Activated T-cell treated with anti-CD3 and anti-CD28 coated beads, Interleukin-2, amount 50 U/mL, for 4 hours (primary cell): ENCODE data around the gene LPCAT4. TPM values are rescaled to one million over a fixed set of nuclear protein-coding genes. Genes with fewer than 3 reads are reported as not detected.
"Not testable (repeated sequence)": the region's sequence is repeated elsewhere in the genome, so short reads cannot be mapped to it uniquely, and the experiment has no call there.

Experiments used
- ATAC-seq, 2 donors: fragments of 200-7000 bp; cut with Tn5 transposase; one replicate each; pipeline ENCODE4 v1.10.0; 2021
- DNase-seq: peaks from one replicate; pipeline ENCODE4 v3.0.0-alpha.2; 2020
- H3K27me3 Mint-ChIP-seq: one replicate; pipeline ENCODE4 v1.8.0; 2021; ENCODE audit warnings: low read depth, mixed read lengths
- H3K36me3 Mint-ChIP-seq: one replicate; pipeline ENCODE4 v1.8.0; 2022; ENCODE audit warnings: mixed read lengths; ENCODE audit not compliant: insufficient read depth
- H3K4me1 Mint-ChIP-seq: one replicate; pipeline ENCODE4 v1.8.0; 2021; ENCODE audit warnings: low read depth, mixed read lengths
- H3K4me3 Mint-ChIP-seq: one replicate; pipeline ENCODE4 v1.8.0; 2021; ENCODE audit warnings: mild to moderate bottlenecking, moderate library complexity, mixed read lengths
- H3K9me3 Mint-ChIP-seq: one replicate; pipeline ENCODE4 v1.8.0; 2021; ENCODE audit warnings: mixed read lengths
- total RNA-seq, 3 donors: library from RNA; stranded (reverse); gene quantifications; one replicate each; pipeline ENCODE4 v1.2.1, GENCODE V29; 2021

Gene LPCAT4
- total RNA-seq, 3 donors from 2014 or later: 28.7 to 38.8 (median 31.1) TPM

GRCh38 chr15:34354286-34354685 is 12.7 kb downstream of the LPCAT4 start:
- Mint-ChIP-seq H3K4me1 (no peaks in the 10 kb centered on the region), H3K4me3 (no peak overlapping the region), H3K9me3 (no peaks in the 10 kb centered on the region), H3K27me3 (no peaks in the 10 kb centered on the region), H3K36me3 (peaks cover 6% of the 10 kb centered on the region)
- ATAC-seq (no peak), DNase-seq (no peak)

GRCh38 chr15:34353627-34354026 is 13.4 kb downstream of the LPCAT4 start:
- ATAC-seq: no peak
- DNase-seq: no peak
- no peaks in the 10 kb centered on the region for H3K4me1 Mint-ChIP-seq
- no peaks in the 10 kb centered on the region for H3K9me3 Mint-ChIP-seq
- no peaks in the 10 kb centered on the region for H3K27me3 Mint-ChIP-seq
- peaks cover 4% of the 10 kb centered on the region for H3K36me3 Mint-ChIP-seq
- no peak overlapping the region for H3K4me3 Mint-ChIP-seq

GRCh38 chr15:34352996-34353395 is 14.0 kb downstream of the LPCAT4 start:
- DNase-seq, H3K4me3 Mint-ChIP-seq, H3K4me1 Mint-ChIP-seq, H3K27me3 Mint-ChIP-seq, ATAC-seq, H3K36me3 Mint-ChIP-seq, H3K9me3 Mint-ChIP-seq: not testable (repeated sequence)

GRCh38 chr15:34349769-34350168 is 17.2 kb downstream of the LPCAT4 start:
- DNase-seq: no peak
- Mint-ChIP-seq H3K9me3 (no peaks in the 10 kb centered on the region), H3K4me1 (no peaks in the 10 kb centered on the region), H3K4me3 (no peak overlapping the region), H3K27me3 (no peaks in the 10 kb centered on the region), H3K36me3 (no peaks in the 10 kb centered on the region)
- ATAC-seq: no peak

- Mint-ChIP-seq H3K4me3 (no peak overlapping the region), H3K9me3 (no peaks in the 10 kb centered on the region), H3K27me3 (no peaks in the 10 kb centered on the region), H3K36me3 (no peaks in the 10 kb centered on the region), H3K4me1 (no peaks in the 10 kb centered on the region)
- DNase-seq (no peak), ATAC-seq (no peak)
Measured at GRCh38 chr15:34348735-34349300, 18.2 kb downstream of the LPCAT4 start.

- ATAC-seq (no peak), DNase-seq (no peak)
- Mint-ChIP-seq H3K4me1 (no peaks in the 10 kb centered on the region), H3K9me3 (no peaks in the 10 kb centered on the region), H3K4me3 (no peak overlapping the region), H3K36me3 (no peaks in the 10 kb centered on the region), H3K27me3 (no peaks in the 10 kb centered on the region)
Measured at GRCh38 chr15:34347951-34348638, 18.9 kb downstream of the LPCAT4 start.

GRCh38 chr15:34342737-34343575 is 24.0 kb downstream of the LPCAT4 start, which contains the start of the genes NOP10 and NUTM1:
NOP10 (minus strand) TSS chr15:34343136; CDS start chr15:34343073, 63 bp downstream.
NUTM1 (plus strand) TSS chr15:34343315; CDS start chr15:34343697, 382 bp downstream.
- Mint-ChIP-seq H3K27me3 (no peaks in the 10 kb centered on the region), H3K4me1 (peaks cover 19% of the 10 kb centered on the region), H3K36me3 (peaks cover 23% of the 10 kb centered on the region), H3K4me3 (no peak within 1 kb of the TSS), H3K9me3 (no peaks in the 10 kb centered on the region)
- peak; percentile 95 for DNase-seq
- peak; percentile 92 to 94 for ATAC-seq

GRCh38 chr15:34342213-34342736 is 24.7 kb downstream of the LPCAT4 start:
- Mint-ChIP-seq H3K4me1 (peaks cover 20% of the 10 kb centered on the region), H3K36me3 (peaks cover 23% of the 10 kb centered on the region)
- not testable (repeated sequence) for DNase-seq, H3K9me3 Mint-ChIP-seq, H3K27me3 Mint-ChIP-seq, H3K4me3 Mint-ChIP-seq, ATAC-seq

GRCh38 chr15:34341381-34342212 is 25.4 kb downstream of the LPCAT4 start:
- Mint-ChIP-seq H3K4me1 (peaks cover 26% of the 10 kb centered on the region), H3K9me3 (no peaks in the 10 kb centered on the region), H3K27me3 (no peaks in the 10 kb centered on the region), H3K36me3 (peaks cover 23% of the 10 kb centered on the region), H3K4me3 (no peak overlapping the region)
- no peak for DNase-seq
- ATAC-seq: no peak

- Mint-ChIP-seq H3K27me3 (no peaks in the 10 kb centered on the region), H3K36me3 (peaks cover 23% of the 10 kb centered on the region), H3K9me3 (no peaks in the 10 kb centered on the region), H3K4me1 (peaks cover 41% of the 10 kb centered on the region), H3K4me3 (no peak overlapping the region)
- ATAC-seq (no peak), DNase-seq (no peak)
Measured at GRCh38 chr15:34339946-34340345, 27.1 kb downstream of the LPCAT4 start.

GRCh38 chr15:34338347-34338746 is 28.6 kb downstream of the LPCAT4 start:
- no peaks in the 10 kb centered on the region for H3K9me3 Mint-ChIP-seq
- peaks cover 23% of the 10 kb centered on the region for H3K36me3 Mint-ChIP-seq
- ATAC-seq: no peak
- peak overlapping the region; percentile 98 for H3K4me3 Mint-ChIP-seq
- DNase-seq: no peak
- no peaks in the 10 kb centered on the region for H3K27me3 Mint-ChIP-seq
- H3K4me1 Mint-ChIP-seq: peaks cover 54% of the 10 kb centered on the region

GRCh38 chr15:34337557-34338306 is 29.3 kb downstream of the LPCAT4 start, which contains the start of gene SLC12A6:
SLC12A6 (minus strand) TSS chr15:34337781; CDS start chr15:34336680, 1,101 bp downstream.
- Mint-ChIP-seq H3K4me3 (peak within 1 kb of the TSS; percentile 98), H3K27me3 (no peaks in the 10 kb centered on the region), H3K36me3 (peaks cover 23% of the 10 kb centered on the region), H3K9me3 (no peaks in the 10 kb centered on the region), H3K4me1 (peaks cover 55% of the 10 kb centered on the region)
- DNase-seq: peak; percentile 88
- ATAC-seq: peak; percentile 83 to 88

GRCh38 chr15:34336991-34337556 is 29.9 kb downstream of the LPCAT4 start:
- Mint-ChIP-seq H3K27me3 (no peaks in the 10 kb centered on the region), H3K9me3 (no peaks in the 10 kb centered on the region), H3K4me3 (peak overlapping the region; percentile 98), H3K4me1 (peaks cover 61% of the 10 kb centered on the region), H3K36me3 (peaks cover 23% of the 10 kb centered on the region)
- ATAC-seq: peak; percentile 1 to 3
- DNase-seq: no peak
